GM23338 (cell line): Measurements from ENCODE around the gene OTOGL. TPM values are rescaled to one million over a fixed set of nuclear protein-coding genes. Genes with fewer than 3 reads are reported as not detected.

Source experiments
- ATAC-seq: fragments of 200-7000 bp; cut with Tn5 transposase; 3 replicates; pipeline ENCODE4 v1.9.1; 2020
- DNase-seq: peaks from one replicate; pipeline ENCODE4 v3.0.0-alpha.2; 2015; ENCODE audit warnings: low spot score
- H2AFZ ChIP-seq: fragments of 200-600 bp; sonication (generic); 2 replicates; pipeline ENCODE4 v1.8.0; 2016; ENCODE audit warnings: antibody characterized with exemption, mild to moderate bottlenecking, moderate library complexity
- H3F3A ChIP-seq: fragments of 200-600 bp; sonication (generic); replicated peaks from 2 replicates; pipeline ENCODE4 v1.8.0; 2017; ENCODE audit warnings: antibody characterized with exemption, mixed run types, low read depth
- H3K27ac ChIP-seq: fragments of 200-600 bp; sonication (generic); 2 replicates; pipeline ENCODE4 v1.6.1; 2016; ENCODE audit warnings: low read depth
- H3K27me3 ChIP-seq: fragments of 200-600 bp; sonication (generic); 2 replicates; pipeline ENCODE4 v1.8.0; 2016; ENCODE audit warnings: mild to moderate bottlenecking, mixed run types, moderate library complexity; ENCODE audit not compliant: insufficient read depth
- H3K36me3 ChIP-seq: fragments of 200-600 bp; sonication (generic); 2 replicates; pipeline ENCODE4 v1.8.0; 2016; ENCODE audit warnings: mild to moderate bottlenecking; ENCODE audit not compliant: insufficient read depth
- H3K4me1 ChIP-seq: fragments of 200-600 bp; sonication (generic); 2 replicates; pipeline ENCODE4 v1.8.0; 2016; ENCODE audit warnings: mild to moderate bottlenecking, moderate library complexity; ENCODE audit not compliant: insufficient read depth
- H3K4me2 ChIP-seq: fragments of 200-600 bp; sonication (generic); 2 replicates; pipeline ENCODE4 v1.7.1; 2017; ENCODE audit warnings: mixed run types
- H3K4me3 ChIP-seq: fragments of 200-600 bp; sonication (generic); 2 replicates; pipeline ENCODE4 v1.6.1; 2016; ENCODE audit warnings: mixed run types
- H3K79me2 ChIP-seq: fragments of 200-600 bp; sonication (generic); replicated peaks from 2 replicates; pipeline ENCODE4 v1.8.0; 2017; ENCODE audit warnings: mild to moderate bottlenecking; ENCODE audit not compliant: insufficient read depth
- H3K9me2 ChIP-seq: fragments of 200-600 bp; sonication (generic); 2 replicates; pipeline ENCODE4 v1.8.0; 2017; ENCODE audit not compliant: insufficient read depth
- H4K20me1 ChIP-seq: fragments of 200-600 bp; sonication (generic); replicated peaks from 2 replicates; pipeline ENCODE4 v1.8.0; 2017; ENCODE audit warnings: mild to moderate bottlenecking; ENCODE audit not compliant: insufficient read depth
- H3K27ac Mint-ChIP-seq: 2 replicates; pipeline ENCODE4 v1.8.0; 2020; ENCODE audit warnings: inconsistent platforms, mild to moderate bottlenecking, moderate library complexity, mixed read lengths
- H3K27me3 Mint-ChIP-seq: 3 replicates; pipeline ENCODE4 v1.8.0; 2022; ENCODE audit warnings: low read depth, mild to moderate bottlenecking, moderate library complexity, mixed read lengths, inconsistent platforms; ENCODE audit not compliant: insufficient read depth, poor library complexity
- H3K36me3 Mint-ChIP-seq: 3 replicates; pipeline ENCODE4 v1.8.0; 2021; ENCODE audit warnings: low read depth, mild to moderate bottlenecking, inconsistent platforms, moderate library complexity, mixed read lengths
- H3K4me1 Mint-ChIP-seq: 3 replicates; pipeline ENCODE4 v1.8.0; 2020; ENCODE audit warnings: mild to moderate bottlenecking, inconsistent platforms, mixed read lengths
- H3K4me3 Mint-ChIP-seq: 3 replicates; pipeline ENCODE4 v1.8.0; 2021; ENCODE audit warnings: moderate library complexity, mild to moderate bottlenecking, inconsistent platforms, mixed read lengths
- H3K9me3 Mint-ChIP-seq: 3 replicates; pipeline ENCODE4 v1.8.0; 2020; ENCODE audit warnings: moderate library complexity, mild to moderate bottlenecking, inconsistent platforms, mixed read lengths
- JUNB ChIP-seq: IDR thresholded peaks from one replicate; pipeline ENCODE4 v1.6.1; 2016; ENCODE audit warnings: antibody characterized with exemption; ENCODE audit not compliant: unreplicated experiment
- NANOG ChIP-seq: IDR thresholded peaks from 2 replicates; pipeline ENCODE4 v1.6.1; 2016; ENCODE audit warnings: antibody characterized with exemption, borderline replicate concordance
- ZNF331 ChIP-seq: fragments of 250-450 bp; sonication (Bioruptor Pico); IDR thresholded peaks from 2 replicates; pipeline ENCODE4 v1.5.0; 2020; ENCODE audit warnings: low read depth, mild to moderate bottlenecking, moderate library complexity
- polyA plus RNA-seq: library from polyadenylated mRNA; unstranded; fragments of >200 nt; fragmentation: Nextera tagmentation; extraction: Ambion mirVana; gene quantifications from 2 replicates; pipeline ENCODE4 v1.2.1, GENCODE V29; 2016
- total RNA-seq: library from RNA; depleted of rRNA; stranded (reverse); fragments of >200 nt; shearing (Covaris generic); gene quantifications from 2 replicates; pipeline ENCODE4 v1.2.3, GENCODE V29; 2014
- TF ChIP-seq, protein P1 (sequence below): fragments of 250-450 bp; sonication (Bioruptor Pico); IDR thresholded peaks from 2 replicates; pipeline ENCODE4 v1.5.0; 2020; ENCODE audit warnings: mild to moderate bottlenecking, moderate library complexity
- TF ChIP-seq, protein P2 (sequence below): IDR thresholded peaks from one replicate; pipeline ENCODE4 v1.6.1; 2018; ENCODE audit warnings: antibody characterized with exemption; ENCODE audit not compliant: unreplicated experiment

Gene OTOGL
- total and polyA plus RNA-seq, 2 experiments from 2014 or later = 0.36 to 0.66 TPM

DNA sequence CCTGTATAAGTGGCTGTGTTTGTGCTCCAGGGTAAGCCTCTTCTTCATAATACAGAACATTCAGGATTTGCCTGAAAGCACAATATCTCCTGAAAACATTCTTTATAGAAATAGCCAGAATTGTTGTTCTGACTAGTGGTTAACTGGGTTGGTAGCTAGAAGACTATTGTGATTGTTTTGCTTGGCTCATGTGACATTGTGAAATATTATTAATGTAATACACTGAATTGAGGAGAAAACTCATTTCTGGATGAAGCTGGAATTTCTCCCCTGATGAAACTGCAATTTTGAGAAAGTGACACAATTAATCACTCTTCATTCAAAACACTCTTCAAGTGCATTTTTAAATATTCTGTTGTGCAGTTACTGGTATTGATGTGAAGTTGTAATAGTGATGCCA, 172.4 kb downstream of the OTOGL start (continued):
- TF ChIP-seq, protein P1, sequence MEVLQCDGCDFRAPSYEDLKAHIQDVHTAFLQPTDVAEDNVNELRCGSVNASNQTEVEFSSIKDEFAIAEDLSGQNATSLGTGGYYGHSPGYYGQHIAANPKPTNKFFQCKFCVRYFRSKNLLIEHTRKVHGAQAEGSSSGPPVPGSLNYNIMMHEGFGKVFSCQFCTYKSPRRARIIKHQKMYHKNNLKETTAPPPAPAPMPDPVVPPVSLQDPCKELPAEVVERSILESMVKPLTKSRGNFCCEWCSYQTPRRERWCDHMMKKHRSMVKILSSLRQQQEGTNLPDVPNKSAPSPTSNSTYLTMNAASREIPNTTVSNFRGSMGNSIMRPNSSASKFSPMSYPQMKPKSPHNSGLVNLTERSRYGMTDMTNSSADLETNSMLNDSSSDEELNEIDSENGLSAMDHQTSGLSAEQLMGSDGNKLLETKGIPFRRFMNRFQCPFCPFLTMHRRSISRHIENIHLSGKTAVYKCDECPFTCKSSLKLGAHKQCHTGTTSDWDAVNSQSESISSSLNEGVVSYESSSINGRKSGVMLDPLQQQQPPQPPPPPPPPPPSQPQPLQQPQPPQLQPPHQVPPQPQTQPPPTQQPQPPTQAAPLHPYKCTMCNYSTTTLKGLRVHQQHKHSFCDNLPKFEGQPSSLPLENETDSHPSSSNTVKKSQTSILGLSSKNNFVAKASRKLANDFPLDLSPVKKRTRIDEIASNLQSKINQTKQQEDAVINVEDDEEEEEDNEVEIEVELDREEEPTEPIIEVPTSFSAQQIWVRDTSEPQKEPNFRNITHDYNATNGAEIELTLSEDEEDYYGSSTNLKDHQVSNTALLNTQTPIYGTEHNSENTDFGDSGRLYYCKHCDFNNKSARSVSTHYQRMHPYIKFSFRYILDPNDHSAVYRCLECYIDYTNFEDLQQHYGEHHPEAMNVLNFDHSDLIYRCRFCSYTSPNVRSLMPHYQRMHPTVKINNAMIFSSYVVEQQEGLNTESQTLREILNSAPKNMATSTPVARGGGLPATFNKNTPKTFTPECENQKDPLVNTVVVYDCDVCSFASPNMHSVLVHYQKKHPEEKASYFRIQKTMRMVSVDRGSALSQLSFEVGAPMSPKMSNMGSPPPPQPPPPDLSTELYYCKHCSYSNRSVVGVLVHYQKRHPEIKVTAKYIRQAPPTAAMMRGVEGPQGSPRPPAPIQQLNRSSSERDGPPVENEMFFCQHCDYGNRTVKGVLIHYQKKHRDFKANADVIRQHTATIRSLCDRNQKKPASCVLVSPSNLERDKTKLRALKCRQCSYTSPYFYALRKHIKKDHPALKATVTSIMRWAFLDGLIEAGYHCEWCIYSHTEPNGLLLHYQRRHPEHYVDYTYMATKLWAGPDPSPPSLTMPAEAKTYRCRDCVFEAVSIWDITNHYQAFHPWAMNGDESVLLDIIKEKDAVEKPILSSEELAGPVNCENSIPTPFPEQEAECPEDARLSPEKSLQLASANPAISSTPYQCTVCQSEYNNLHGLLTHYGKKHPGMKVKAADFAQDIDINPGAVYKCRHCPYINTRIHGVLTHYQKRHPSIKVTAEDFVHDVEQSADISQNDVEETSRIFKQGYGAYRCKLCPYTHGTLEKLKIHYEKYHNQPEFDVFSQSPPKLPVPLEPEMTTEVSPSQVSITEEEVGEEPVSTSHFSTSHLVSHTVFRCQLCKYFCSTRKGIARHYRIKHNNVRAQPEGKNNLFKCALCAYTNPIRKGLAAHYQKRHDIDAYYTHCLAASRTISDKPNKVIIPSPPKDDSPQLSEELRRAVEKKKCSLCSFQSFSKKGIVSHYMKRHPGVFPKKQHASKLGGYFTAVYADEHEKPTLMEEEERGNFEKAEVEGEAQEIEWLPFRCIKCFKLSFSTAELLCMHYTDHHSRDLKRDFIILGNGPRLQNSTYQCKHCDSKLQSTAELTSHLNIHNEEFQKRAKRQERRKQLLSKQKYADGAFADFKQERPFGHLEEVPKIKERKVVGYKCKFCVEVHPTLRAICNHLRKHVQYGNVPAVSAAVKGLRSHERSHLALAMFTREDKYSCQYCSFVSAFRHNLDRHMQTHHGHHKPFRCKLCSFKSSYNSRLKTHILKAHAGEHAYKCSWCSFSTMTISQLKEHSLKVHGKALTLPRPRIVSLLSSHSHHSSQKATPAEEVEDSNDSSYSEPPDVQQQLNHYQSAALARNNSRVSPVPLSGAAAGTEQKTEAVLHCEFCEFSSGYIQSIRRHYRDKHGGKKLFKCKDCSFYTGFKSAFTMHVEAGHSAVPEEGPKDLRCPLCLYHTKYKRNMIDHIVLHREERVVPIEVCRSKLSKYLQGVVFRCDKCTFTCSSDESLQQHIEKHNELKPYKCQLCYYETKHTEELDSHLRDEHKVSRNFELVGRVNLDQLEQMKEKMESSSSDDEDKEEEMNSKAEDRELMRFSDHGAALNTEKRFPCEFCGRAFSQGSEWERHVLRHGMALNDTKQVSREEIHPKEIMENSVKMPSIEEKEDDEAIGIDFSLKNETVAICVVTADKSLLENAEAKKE = no peak
- no peak for TF ChIP-seq NANOG

DNA sequence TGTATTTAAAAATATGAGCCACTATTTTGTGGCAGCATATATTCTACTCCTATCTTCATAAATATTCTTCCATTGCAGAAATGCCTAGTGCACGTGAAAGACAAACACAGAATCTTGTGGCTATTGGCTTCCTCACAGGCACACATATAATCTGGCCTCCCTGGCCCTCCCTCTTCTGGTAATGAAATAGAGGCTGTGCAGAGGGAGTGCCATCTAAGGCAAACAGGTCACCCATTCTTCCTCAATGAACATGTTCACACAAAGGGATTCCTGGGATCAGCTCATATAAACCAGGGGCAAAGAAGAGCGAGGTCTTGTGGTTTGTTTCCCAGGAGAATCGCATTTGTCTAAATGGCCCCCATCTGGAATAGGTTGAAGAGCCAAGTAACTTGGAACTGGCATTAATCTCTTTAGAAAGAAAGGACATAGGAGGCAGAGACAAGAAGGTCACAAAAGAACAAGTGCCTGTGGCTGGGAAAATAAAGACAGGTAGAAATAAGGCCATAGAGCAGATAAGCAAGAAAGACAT, 173.1 kb downstream of the OTOGL start:
- Mint-ChIP-seq H3K27ac (no peak overlapping the region; the same call in 1 of the 2 replicates), H3K4me3 (no peak overlapping the region), H3K27me3 (no peaks in the 10 kb centered on the region), H3K9me3 (no peaks in the 10 kb centered on the region), H3K4me1 (no peaks in the 10 kb centered on the region), H3K36me3 (no peaks in the 10 kb centered on the region)
- Histone ChIP-seq H3K4me2 (no peak overlapping the region), H3K9me2 (no peaks in the 10 kb centered on the region), H3K36me3 (no peaks in the 10 kb centered on the region), H4K20me1 (no peaks in the 10 kb centered on the region), H3K27me3 (no peaks in the 10 kb centered on the region), H3F3A (no peaks in the 10 kb centered on the region), H3K79me2 (no peaks in the 10 kb centered on the region), H2AFZ (no peak overlapping the region), H3K27ac (no peak overlapping the region), H3K4me1 (no peaks in the 10 kb centered on the region), H3K4me3 (no peak overlapping the region)
- ATAC-seq (no peak), DNase-seq (no peak)
- TF ChIP-seq, protein P1 = no peak
- no peak for TF ChIP-seq JUNB
- TF ChIP-seq ZNF331 (CRISPR knock-in tag) = no peak
- TF ChIP-seq, protein P2, sequence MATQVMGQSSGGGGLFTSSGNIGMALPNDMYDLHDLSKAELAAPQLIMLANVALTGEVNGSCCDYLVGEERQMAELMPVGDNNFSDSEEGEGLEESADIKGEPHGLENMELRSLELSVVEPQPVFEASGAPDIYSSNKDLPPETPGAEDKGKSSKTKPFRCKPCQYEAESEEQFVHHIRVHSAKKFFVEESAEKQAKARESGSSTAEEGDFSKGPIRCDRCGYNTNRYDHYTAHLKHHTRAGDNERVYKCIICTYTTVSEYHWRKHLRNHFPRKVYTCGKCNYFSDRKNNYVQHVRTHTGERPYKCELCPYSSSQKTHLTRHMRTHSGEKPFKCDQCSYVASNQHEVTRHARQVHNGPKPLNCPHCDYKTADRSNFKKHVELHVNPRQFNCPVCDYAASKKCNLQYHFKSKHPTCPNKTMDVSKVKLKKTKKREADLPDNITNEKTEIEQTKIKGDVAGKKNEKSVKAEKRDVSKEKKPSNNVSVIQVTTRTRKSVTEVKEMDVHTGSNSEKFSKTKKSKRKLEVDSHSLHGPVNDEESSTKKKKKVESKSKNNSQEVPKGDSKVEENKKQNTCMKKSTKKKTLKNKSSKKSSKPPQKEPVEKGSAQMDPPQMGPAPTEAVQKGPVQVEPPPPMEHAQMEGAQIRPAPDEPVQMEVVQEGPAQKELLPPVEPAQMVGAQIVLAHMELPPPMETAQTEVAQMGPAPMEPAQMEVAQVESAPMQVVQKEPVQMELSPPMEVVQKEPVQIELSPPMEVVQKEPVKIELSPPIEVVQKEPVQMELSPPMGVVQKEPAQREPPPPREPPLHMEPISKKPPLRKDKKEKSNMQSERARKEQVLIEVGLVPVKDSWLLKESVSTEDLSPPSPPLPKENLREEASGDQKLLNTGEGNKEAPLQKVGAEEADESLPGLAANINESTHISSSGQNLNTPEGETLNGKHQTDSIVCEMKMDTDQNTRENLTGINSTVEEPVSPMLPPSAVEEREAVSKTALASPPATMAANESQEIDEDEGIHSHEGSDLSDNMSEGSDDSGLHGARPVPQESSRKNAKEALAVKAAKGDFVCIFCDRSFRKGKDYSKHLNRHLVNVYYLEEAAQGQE = no peak
